K562 (cell line): ENCODE measurements around the gene NUTM1. TPM values are rescaled to one million over a fixed set of nuclear protein-coding genes. Genes with fewer than 3 reads are reported as not detected.

Experiments used
- ATAC-seq: fragments of 200-7000 bp; cut with Tn5 transposase; 3 replicates; pipeline ENCODE4 v1.9.1; 2020; ENCODE audit warnings: moderate library complexity
- BruUV-seq: library from RNA; stranded (reverse); fragments of 400-500 nt; replicated peaks from 2 replicates; lab custom pipeline; 2021; lab: Mats Ljungman, UMichigan
- CTCF ChIA-PET: fragments of 300-600 bp; formaldehyde crosslinking; extraction: SDS; loops from one replicate; lab custom pipeline; 2021; ENCODE audit warnings: low intra/inter-chr PET ratio; lab: Yijun Ruan, JAX
- POLR2A ChIA-PET: fragments of 300-600, 350-650 bp; sonication (Branson Sonifier 250); formaldehyde crosslinking; extraction: SDS; loops from one replicate; lab custom pipeline; 2021; ENCODE audit warnings: antibody characterized with exemption, inconsistent platforms; lab: Yijun Ruan, JAX
- DNase-seq, 4 experiments: peaks; one replicate each; pipeline versions ENCODE4 v3.0.0 to v3.0.0-alpha.2; 2011 to 2018; ENCODE audit warnings: low spot score in 3 of 4, mixed read lengths in 3 of 4; ENCODE audit errors: extremely low read depth in 1 of 4
- FAIRE-seq: peaks from 2 replicates; lab custom pipeline; 2011; peaks lifted over from hg19 to GRCh38; lab: Jason Lieb, UNC
- H2AFZ ChIP-seq: 2 replicates; pipeline ENCODE4 v1.6.0; 2011; ENCODE audit warnings: low read depth, low read length, control low read depth, inconsistent platforms
- H3K27ac ChIP-seq: fragments of 200-600 bp; 3 replicates; pipeline ENCODE4 v1.8.0; 2011; ENCODE audit warnings: low read depth, mild to moderate bottlenecking, control low read depth, inconsistent platforms, low read length, moderate library complexity, mixed read lengths; ENCODE audit errors: extremely low read depth
- H3K27me3 ChIP-seq, 2 experiments: fragments of 300-600 bp in 1 of 2; 2 replicates in 1 of 2; 3 replicates in 1 of 2; pipeline versions ENCODE4 v1.6.0 to v1.8.0; 2011; ENCODE audit warnings: inconsistent platforms in 2 of 2, low read length in 2 of 2, mild to moderate bottlenecking in 1 of 2, mixed read lengths in 1 of 2, moderate library complexity in 1 of 2; ENCODE audit not compliant: control insufficient read depth in 2 of 2, insufficient read depth in 2 of 2
- H3K36me3 ChIP-seq: fragments of 300-600 bp; 3 replicates; pipeline ENCODE4 v1.8.0; 2011; ENCODE audit warnings: mild to moderate bottlenecking, low read length, inconsistent platforms; ENCODE audit not compliant: control insufficient read depth, insufficient read depth
- H3K4me1 ChIP-seq, 2 experiments: fragments of 200-600 bp in 1 of 2; replicated peaks in 1 of 2; 2 replicates in 1 of 2; 3 replicates in 1 of 2; pipeline versions ENCODE4 v1.5.1 to v1.8.0; 2011; ENCODE audit warnings: inconsistent platforms in 2 of 2, low read length in 2 of 2, mild to moderate bottlenecking in 1 of 2, mixed read lengths in 1 of 2, moderate library complexity in 1 of 2; ENCODE audit not compliant: control insufficient read depth in 2 of 2, insufficient read depth in 2 of 2
- H3K4me2 ChIP-seq: 2 replicates; pipeline ENCODE4 v1.6.1; 2011; ENCODE audit warnings: low read length, control low read depth, inconsistent platforms, mixed read lengths; ENCODE audit not compliant: insufficient read depth
- H3K4me3 ChIP-seq: fragments of 200-600 bp; sonication (generic), shearing (Covaris generic); 2 replicates; pipeline ENCODE4 v1.5.1; 2016; ENCODE audit warnings: control low read depth, inconsistent platforms
- H3K79me2 ChIP-seq: fragments of 200-600 bp; 3 replicates; pipeline ENCODE4 v1.8.0; 2011; ENCODE audit warnings: low read length, inconsistent platforms; ENCODE audit not compliant: control insufficient read depth, insufficient read depth
- H3K9ac ChIP-seq, 2 experiments: 2 replicates each; pipeline versions ENCODE4 v1.6.0 to v1.6.1; 2011; ENCODE audit warnings: low read depth in 2 of 2, low read length in 2 of 2, control low read depth in 1 of 2, inconsistent platforms in 1 of 2, mild to moderate bottlenecking in 1 of 2, mixed read lengths in 1 of 2; ENCODE audit not compliant: insufficient read depth in 1 of 2
- H3K9me1 ChIP-seq: one replicate; pipeline ENCODE4 v1.6.0; 2011; ENCODE audit warnings: inconsistent platforms, mild to moderate bottlenecking, low read length, moderate library complexity; ENCODE audit not compliant: control insufficient read depth, insufficient read depth
- H3K9me3 ChIP-seq: replicated peaks from 2 replicates; pipeline ENCODE4 v1.5.1; 2011; ENCODE audit warnings: low read depth, low read length, inconsistent platforms; ENCODE audit not compliant: control insufficient read depth, insufficient read depth
- H4K20me1 ChIP-seq: replicated peaks from 2 replicates; pipeline ENCODE4 v1.6.1; 2011; ENCODE audit warnings: low read length, inconsistent platforms, mixed read lengths; ENCODE audit not compliant: control insufficient read depth, insufficient read depth
- ARNT ChIP-seq, 2 experiments: fragments of 450-650 bp; IDR thresholded peaks; 2 replicates each; pipeline ENCODE4 v1.6.1; 2016; ENCODE audit warnings: mild to moderate bottlenecking in 1 of 2
- CCNT2 ChIP-seq: IDR thresholded peaks from 2 replicates; pipeline ENCODE4 v1.6.1; 2011; ENCODE audit warnings: borderline replicate concordance, low read depth, mild to moderate bottlenecking, moderate library complexity, mixed read lengths, low read length; ENCODE audit not compliant: insufficient read length; ENCODE audit errors: extremely low read depth
- CHD1 ChIP-seq: fragments of 200-600 bp; sonication (generic); IDR thresholded peaks from one replicate; pipeline ENCODE4 v1.6.1; 2012; ENCODE audit warnings: mild to moderate bottlenecking, moderate library complexity, low read length, inconsistent platforms
- HCFC1 ChIP-seq: IDR thresholded peaks from 2 replicates; pipeline ENCODE4 v1.6.1; 2012; ENCODE audit warnings: low read depth, low read length, improper control_type of control experiment
- HEY1 ChIP-seq: fragments of 250-450 bp; sonication (Bioruptor Pico); IDR thresholded peaks from 2 replicates; pipeline ENCODE4 v1.5.0; 2020; ENCODE audit warnings: mild to moderate bottlenecking, moderate library complexity, borderline replicate concordance
- MEIS2 ChIP-seq: fragments of 450-650 bp; IDR thresholded peaks from 2 replicates; pipeline ENCODE4 v1.6.1; 2014; ENCODE audit warnings: mild to moderate bottlenecking; ENCODE audit not compliant: partially characterized antibody
- NCOA6 ChIP-seq: fragments of 450-650 bp; IDR thresholded peaks from 2 replicates; pipeline ENCODE4 v1.6.1; 2017; ENCODE audit warnings: mild to moderate bottlenecking
- NEUROD1 ChIP-seq: fragments of 150-350 bp; IDR thresholded peaks from 2 replicates; pipeline ENCODE4 v1.6.1; 2014; ENCODE audit warnings: borderline replicate concordance, low read length, low read depth; ENCODE audit not compliant: partially characterized antibody
- NONO ChIP-seq, 2 experiments: fragments of 200-400 bp in 1 of 2; fragments of 450-650 bp in 1 of 2; formaldehyde crosslinking in 1 of 2; IDR thresholded peaks; 2 replicates each; pipeline ENCODE4 v1.6.1; 2017; ENCODE audit warnings: low read depth in 2 of 2, mild to moderate bottlenecking in 2 of 2, moderate library complexity in 2 of 2, low read length in 1 of 2
- SP2 ChIP-seq: IDR thresholded peaks from 2 replicates; pipeline ENCODE4 v1.6.1; 2011; ENCODE audit warnings: mild to moderate bottlenecking, low read depth, low read length, moderate library complexity; ENCODE audit not compliant: poor library complexity, severe bottlenecking; ENCODE audit errors: extremely low read depth
- TCFL5 ChIP-seq: fragments of 250-450 bp; sonication (Bioruptor Pico); conservative IDR thresholded peaks from 2 replicates; pipeline ENCODE4 v1.6.1; 2021; ENCODE audit warnings: mild to moderate bottlenecking, moderate library complexity, matching md5 sums
- ZC3H11A ChIP-seq: IDR thresholded peaks from 2 replicates; pipeline ENCODE4 v1.6.1; 2012; ENCODE audit warnings: low read depth, low read length, improper control_type of control experiment
- ZC3H4 ChIP-seq: sonication (generic); formaldehyde crosslinking; IDR thresholded peaks from 2 replicates; pipeline ENCODE4 v1.9.0; 2021; ENCODE audit warnings: missing genetic modification reagents, borderline replicate concordance
- ZNF212 ChIP-seq: fragments of 450-650 bp; formaldehyde crosslinking; IDR thresholded peaks from 2 replicates; pipeline ENCODE4 v1.4.0; 2020; ENCODE audit warnings: mild to moderate bottlenecking
- WGBS: fragments of 100-300 bp; shearing (Covaris generic); methylation state at CpG from one replicate; pipeline ENCODE4 v1.1.6; 2016; ENCODE audit warnings: low coverage, mixed read lengths; ENCODE audit not compliant: insufficient coverage; ENCODE audit errors: missing lambda C conversion rate; 5-methylcytosine and 5-hydroxymethylcytosine counted together
- in situ Hi-C: fragments of 300-500 bp; cut with MboI; formaldehyde crosslinking; loops from 4 replicates; pipeline ENCODE4 v1.15.0; 2018; ENCODE audit warnings: inconsistent platforms, mixed read lengths
- intact Hi-C: fragments of 100-400 bp; cut with micrococcal nuclease; formaldehyde crosslinking; loops from 2 replicates; pipeline ENCODE4 v1.14.2; 2022
- polyA plus RNA-seq, 8 experiments: library from polyadenylated mRNA; depleted of rRNA in 4 of 8; stranded (reverse) in 5 of 8; unstranded in 3 of 8; fragments of >200 nt; fragmentation: Nextera tagmentation in 2 of 8; fragmentation: Illumina TruSeq in 1 of 8; extraction: Ambion mirVana in 2 of 8; extraction: Trizol in 1 of 8; gene quantifications; 2 replicates each; pipeline versions ENCODE4 v1.2.1 to v1.2.3, GENCODE V29; 2011 to 2014; ENCODE audit warnings: inconsistent platforms in 1 of 8, missing spikeins in 1 of 8
- total RNA-seq, 7 experiments: library from RNA; depleted of rRNA in 6 of 7; stranded (reverse); fragments of >200 nt in 6 of 7; fragmentation: Illumina TruSeq in 2 of 7; extraction: Trizol in 2 of 7; gene quantifications; 2 replicates each; pipeline versions ENCODE4 v1.2.1 to v1.2.3, GENCODE V29; 2011 to 2021; ENCODE audit warnings: low replicate concordance in 1 of 7
- TF ChIP-seq, protein P1 (sequence below): fragments of 250-450 bp; sonication (Bioruptor Pico); IDR thresholded peaks from 2 replicates; pipeline ENCODE4 v1.5.0; 2021
- TF ChIP-seq, protein P2 (sequence below): fragments of 450-650 bp; IDR thresholded peaks from 2 replicates; pipeline ENCODE4 v1.6.1; 2016

NUTM1 gene
- total and polyA plus RNA-seq, 9 of the 15 experiments (the other 6 are each of a cell fraction or from before 2014, with no cell fraction given) = 0.01 to 0.05 (median 0.04) TPM; not detected in 4

- DNase-seq = no peak
- no peak overlapping the region for H3K9ac ChIP-seq
- no TSS peak for BruUV-seq
- no peak for TF ChIP-seq CHD1
- no peak for TF ChIP-seq HEY1 (CRISPR knock-in tag)
- TF ChIP-seq ARNT (IDR thresholded peaks at IDR 0.05) = no peak
- TF ChIP-seq, protein P1, sequence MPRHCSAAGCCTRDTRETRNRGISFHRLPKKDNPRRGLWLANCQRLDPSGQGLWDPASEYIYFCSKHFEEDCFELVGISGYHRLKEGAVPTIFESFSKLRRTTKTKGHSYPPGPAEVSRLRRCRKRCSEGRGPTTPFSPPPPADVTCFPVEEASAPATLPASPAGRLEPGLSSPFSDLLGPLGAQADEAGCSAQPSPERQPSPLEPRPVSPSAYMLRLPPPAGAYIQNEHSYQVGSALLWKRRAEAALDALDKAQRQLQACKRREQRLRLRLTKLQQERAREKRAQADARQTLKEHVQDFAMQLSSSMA (CRISPR knock-in tag) = no peak
- no peak for TF ChIP-seq NONO (IDR thresholded peaks at IDR 0.05; ENCODE audit: low read depth in 2 of 2, low read length in 1 of 2)
- TF ChIP-seq SP2 = no peak
- no peak for TF ChIP-seq NEUROD1
- no peak for TF ChIP-seq ZC3H11A
- TF ChIP-seq NCOA6 = no peak
- TF ChIP-seq, protein P2, sequence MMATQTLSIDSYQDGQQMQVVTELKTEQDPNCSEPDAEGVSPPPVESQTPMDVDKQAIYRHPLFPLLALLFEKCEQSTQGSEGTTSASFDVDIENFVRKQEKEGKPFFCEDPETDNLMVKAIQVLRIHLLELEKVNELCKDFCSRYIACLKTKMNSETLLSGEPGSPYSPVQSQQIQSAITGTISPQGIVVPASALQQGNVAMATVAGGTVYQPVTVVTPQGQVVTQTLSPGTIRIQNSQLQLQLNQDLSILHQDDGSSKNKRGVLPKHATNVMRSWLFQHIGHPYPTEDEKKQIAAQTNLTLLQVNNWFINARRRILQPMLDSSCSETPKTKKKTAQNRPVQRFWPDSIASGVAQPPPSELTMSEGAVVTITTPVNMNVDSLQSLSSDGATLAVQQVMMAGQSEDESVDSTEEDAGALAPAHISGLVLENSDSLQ = no peak
- no peak for TF ChIP-seq ZC3H4 (CRISPR knock-in tag)
- no peak for TF ChIP-seq MEIS2
- TF ChIP-seq HCFC1 = no peak
- no peak for TF ChIP-seq CCNT2
- TF ChIP-seq TCFL5 (CRISPR knock-in tag) = no peak
- TF ChIP-seq ZNF212 (CRISPR knock-in tag) = no peak
- TF ChIP-seq, all 486 proteins: peak for 0
- Histone ChIP-seq H3K4me2 (no peak overlapping the region), H3K4me1 (peaks cover 9 to 16% of the 10 kb centered on the region in 2 experiments; a peak in 4 of 5 replicates), H3K4me3 (no peak overlapping the region), H3K9me3 (no peaks in the 10 kb centered on the region), H2AFZ (no peak overlapping the region), H3K36me3 (peaks cover 45% of the 10 kb centered on the region; the same call in 2 of the 3 replicates), H3K79me2 (peaks cover 10% of the 10 kb centered on the region; the same call in 2 of the 3 replicates), H3K27ac (no peak overlapping the region), H3K9me1 (no peaks in the 10 kb centered on the region), H3K27me3 (no peaks in the 10 kb centered on the region), H4K20me1 (no peaks in the 10 kb centered on the region)
- 90% methylated on average over 9 of the region's 10 CpGs for WGBS
- FAIRE-seq (no peak), ATAC-seq (no peak)
- in situ Hi-C loops (loop anchor here (10.0 kb wide), 1 partner anchor 297 kb away; no protein-coding TSS in a partner anchor), intact Hi-C loops (no loop called here)
- POLR2A ChIA-PET = interaction anchor here (2.7 kb wide), 1 partner anchor 24 kb away, joined by 9 read pairs; the partner anchor contains the start of gene SLC12A6
- CTCF ChIA-PET = no interaction called here
These were observed 19.1 kb downstream of the NUTM1 start for GRCh38 chr15:34362047-34362773.
